22Rv1 (cell line): ENCODE data around the gene RTF2.

ENCODE experiments used
- ZFX ChIP-seq: fragments of 450-650 bp; IDR thresholded peaks from 2 replicates; pipeline ENCODE4 v1.6.1; 2017; ENCODE audit warnings: antibody characterized with exemption, borderline replicate concordance
- TF ChIP-seq, protein P1 (sequence below): fragments of 450-650 bp; IDR thresholded peaks from 2 replicates; pipeline ENCODE4 v1.5.1; 2017; ENCODE audit warnings: mild to moderate bottlenecking

DNA sequence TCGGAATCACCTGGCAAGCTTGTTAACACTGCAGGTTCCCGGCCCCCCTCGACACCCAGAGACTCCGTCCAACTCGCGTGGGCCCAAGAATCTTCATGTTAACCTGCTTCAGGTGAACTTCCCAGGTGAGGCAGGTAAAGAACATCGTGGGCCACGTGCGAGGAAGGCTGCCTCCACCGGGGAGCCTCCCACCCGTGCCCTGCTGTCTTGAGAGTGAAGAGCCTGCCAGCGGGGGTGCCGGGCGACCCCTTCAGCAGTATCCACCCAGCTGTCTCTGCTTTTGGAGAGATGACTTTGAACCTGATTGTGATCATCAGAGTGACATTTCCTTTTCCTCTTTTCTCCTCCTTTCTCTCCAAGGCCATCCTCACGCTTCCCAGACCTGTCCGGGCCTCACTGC lies 22.9 kb upstream of the RTF2 start:
- TF ChIP-seq, protein P1, sequence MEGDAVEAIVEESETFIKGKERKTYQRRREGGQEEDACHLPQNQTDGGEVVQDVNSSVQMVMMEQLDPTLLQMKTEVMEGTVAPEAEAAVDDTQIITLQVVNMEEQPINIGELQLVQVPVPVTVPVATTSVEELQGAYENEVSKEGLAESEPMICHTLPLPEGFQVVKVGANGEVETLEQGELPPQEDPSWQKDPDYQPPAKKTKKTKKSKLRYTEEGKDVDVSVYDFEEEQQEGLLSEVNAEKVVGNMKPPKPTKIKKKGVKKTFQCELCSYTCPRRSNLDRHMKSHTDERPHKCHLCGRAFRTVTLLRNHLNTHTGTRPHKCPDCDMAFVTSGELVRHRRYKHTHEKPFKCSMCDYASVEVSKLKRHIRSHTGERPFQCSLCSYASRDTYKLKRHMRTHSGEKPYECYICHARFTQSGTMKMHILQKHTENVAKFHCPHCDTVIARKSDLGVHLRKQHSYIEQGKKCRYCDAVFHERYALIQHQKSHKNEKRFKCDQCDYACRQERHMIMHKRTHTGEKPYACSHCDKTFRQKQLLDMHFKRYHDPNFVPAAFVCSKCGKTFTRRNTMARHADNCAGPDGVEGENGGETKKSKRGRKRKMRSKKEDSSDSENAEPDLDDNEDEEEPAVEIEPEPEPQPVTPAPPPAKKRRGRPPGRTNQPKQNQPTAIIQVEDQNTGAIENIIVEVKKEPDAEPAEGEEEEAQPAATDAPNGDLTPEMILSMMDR = no peak
- TF ChIP-seq ZFX = no peak
